SIG-M5 treated with dmso at 0.1 percent for 504 hours (cell line): ENCODE results near the gene APOBEC3F.
"Not testable (repeated sequence)": the region's sequence is repeated elsewhere in the genome, so short reads cannot be mapped to it uniquely, and the experiment has no call there.

Experiments
- DNase-seq: peaks from one replicate; lab custom pipeline; 2025; ENCODE audit not compliant: unreplicated experiment; lab: John Stamatoyannopoulos, UW

APOBEC3F gene

DNA sequence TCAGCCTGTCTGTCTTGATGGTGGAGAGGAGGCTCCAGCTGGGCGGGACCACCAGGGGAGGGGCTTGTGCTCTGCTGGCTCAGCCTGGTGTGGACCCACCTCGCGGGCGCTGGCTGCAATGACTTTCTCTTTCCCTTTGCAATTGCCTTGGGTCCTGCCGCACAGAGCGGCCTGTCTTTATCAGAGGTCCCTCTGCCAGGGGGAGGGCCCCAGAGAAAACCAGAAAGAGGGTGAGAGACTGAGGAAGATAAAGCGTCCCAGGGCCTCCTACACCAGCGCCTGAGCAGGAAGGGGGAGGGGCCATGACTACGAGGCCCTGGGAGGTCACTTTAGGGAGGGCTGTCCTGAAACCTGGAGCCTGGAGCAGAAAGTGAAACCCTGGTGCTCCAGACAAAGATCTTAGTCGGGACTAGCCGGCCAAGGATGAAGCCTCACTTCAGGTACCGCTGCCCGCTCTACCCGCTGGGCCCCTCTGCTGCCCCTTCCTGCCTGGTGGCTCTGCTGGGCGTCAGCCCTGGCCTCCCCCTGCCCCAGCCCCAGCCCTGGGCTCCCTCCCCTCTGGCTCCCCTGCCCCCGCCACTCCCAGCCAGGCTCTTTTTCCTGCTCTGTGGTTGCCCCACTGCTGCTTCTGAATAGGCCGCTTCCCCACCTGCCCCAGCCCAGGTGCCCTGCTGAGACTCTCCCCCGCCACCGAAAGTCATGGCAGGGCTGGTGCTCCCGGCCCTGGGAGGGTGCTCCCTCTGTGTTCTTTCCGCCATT lies at the start of gene APOBEC3F:
Gene APOBEC3F, plus strand, starts transcription at position 327 of the 759 bp plus-strand sequence. Its CDS starts 97 bp downstream, at position 424.
- not testable (repeated sequence) for DNase-seq

DNA sequence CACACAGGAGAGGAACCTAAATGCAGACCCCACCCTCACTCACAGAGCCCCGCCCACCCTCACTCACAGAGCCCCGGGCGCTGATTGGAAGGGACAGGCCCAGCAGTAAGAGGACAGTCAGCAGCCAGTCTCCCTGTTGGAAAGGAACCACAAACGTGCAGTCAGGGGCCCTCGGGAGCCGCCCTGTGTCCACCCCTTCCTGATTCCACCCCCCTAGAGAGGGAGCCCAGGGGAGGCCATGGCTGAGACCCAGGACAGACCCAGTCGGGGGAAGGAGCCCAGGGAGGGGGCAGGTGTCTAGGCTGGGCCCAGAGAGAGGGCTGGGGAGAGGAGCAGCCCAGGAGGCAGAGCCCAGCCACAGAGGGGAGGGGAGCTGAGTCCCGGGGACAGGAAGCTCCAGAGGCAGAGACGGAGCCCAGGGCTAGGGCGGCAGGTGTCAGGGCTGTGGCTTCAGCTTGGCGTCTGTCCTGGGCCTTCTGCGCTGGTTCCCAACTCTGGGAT lies 47.7 kb upstream of the APOBEC3F start:
- not testable (repeated sequence) for DNase-seq

DNA sequence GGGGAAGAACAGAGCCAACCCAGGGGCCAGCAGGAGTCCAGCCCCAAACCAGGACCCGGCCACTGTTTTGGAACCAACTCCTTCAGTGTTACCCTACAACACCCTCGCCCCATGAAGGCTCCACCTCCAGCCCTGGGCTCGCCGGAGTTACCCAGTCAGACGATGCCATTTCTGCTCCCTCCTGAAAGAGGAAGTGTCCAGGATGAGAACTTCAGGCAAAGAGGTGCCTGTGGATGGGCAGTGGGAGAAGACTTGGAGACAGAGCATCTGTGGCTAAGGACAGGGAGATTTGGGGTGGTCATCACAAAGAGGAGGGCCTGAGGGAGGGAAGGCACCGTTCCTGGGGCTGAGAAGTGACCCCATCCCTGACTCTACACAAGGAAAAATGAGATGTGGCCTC lies 44.6 kb upstream of the APOBEC3F start:
- DNase-seq = no peak

DNA sequence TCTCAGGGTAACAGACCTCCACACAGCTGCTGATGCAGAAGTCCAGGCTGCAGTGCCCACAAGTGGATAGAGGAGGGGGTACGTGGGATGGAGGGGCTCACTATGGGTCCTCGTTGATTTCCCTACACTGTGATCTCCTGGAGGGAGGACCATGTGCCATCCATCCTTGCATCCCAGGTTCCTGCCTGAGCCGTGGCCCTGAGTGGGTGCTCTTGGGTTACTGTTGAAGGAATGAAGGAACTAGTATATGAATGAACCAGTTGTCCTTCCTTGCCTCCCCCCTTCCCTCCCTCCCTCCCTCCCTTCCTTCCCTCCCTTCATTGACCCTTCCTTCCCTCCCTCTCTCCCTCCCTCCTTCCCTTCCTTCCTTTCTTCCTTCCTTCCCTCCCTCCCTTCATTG lies 43.1 kb upstream of the APOBEC3F start:
- no peak for DNase-seq

DNA sequence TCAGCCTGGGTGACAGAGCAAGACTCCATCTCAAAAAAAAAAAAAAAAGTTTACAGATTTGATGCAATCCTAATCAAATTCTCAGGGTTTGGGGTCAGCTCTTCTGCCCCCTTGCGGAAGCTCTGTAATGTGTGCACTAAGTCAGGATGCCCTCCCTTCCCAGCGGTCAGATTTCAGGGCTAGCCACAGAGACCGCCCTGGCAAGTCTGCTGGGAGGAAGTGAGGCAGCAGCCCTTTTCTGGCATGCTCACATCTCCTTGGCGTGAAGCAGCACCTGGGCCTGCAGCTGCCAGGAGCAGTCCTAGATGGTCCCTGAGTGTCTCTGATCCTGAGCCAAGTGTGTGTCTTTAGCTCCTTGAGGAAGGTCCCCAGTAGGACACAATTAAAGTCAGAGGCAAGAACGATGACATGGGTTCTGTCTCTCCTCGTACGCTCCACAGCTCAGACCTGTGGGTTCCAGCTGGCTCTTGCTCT lies 37.5 kb upstream of the APOBEC3F start:
- peak; percentile 75 for DNase-seq

DNA sequence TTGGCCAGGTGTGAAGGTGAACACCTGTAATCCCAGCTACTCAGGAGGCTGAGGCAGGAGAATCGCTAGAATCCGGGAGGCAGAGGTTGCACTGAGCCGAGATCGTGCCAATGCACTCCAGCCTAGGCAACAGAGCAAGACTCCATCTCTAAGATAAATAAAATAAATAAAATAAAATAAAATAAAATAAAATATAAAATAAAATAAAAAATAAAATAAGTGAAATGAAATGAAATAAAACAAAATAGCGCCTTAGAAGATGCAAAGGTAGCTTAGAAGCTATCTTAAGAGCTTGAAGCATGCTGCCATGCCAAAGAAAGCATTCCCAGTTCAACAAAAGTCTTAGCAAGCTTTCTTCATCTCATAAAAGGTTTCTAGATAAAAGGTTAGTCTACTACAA lies 33.5 kb upstream of the APOBEC3F start:
- no peak for DNase-seq

DNA sequence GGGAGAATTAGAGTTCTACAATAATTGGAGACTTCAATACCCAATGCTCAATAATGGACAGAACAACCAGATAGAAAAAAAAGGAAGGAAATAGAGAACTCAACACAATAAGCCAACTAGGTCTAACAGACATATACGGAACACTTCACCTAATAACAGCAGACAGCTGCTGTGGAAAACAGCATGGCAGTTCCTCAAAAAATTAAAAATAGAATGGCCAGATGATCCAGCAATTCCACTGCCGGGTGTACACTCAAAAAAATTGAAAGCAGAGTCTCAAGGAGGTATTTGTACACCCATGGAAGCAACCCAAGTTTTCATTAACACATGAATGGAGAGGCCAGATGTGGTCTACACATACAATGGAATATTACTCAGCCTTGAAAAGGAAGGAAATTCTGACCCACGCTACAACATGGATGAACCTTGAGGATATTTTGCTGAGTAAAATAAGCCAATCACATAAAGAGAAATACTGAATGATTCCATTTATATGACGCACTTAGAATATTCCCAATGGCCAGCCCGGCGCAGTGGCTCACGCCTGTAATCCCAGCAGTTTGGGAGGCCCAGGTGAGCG lies 32.3 kb upstream of the APOBEC3F start:
- not testable (repeated sequence) for DNase-seq

DNA sequence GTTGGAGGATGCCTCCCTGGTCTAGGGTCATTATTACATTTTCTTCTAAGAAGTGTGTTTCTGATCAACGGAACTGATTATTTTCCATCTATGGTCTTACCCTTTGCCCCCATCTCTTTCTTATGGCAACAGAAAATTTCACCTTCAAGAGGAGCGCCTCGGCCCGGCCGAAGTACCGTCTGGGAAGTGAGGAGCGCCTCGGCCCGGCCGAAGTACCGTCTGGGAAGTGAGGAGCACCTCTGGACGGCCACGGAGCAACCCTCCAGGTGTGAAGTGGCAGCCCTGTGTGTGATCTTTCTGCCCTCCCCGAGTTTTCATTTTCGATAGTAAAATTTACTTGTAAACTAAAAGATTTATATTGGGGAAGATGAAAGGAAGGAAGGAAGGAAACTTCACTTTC lies 29.7 kb upstream of the APOBEC3F start:
- DNase-seq = no peak

DNA sequence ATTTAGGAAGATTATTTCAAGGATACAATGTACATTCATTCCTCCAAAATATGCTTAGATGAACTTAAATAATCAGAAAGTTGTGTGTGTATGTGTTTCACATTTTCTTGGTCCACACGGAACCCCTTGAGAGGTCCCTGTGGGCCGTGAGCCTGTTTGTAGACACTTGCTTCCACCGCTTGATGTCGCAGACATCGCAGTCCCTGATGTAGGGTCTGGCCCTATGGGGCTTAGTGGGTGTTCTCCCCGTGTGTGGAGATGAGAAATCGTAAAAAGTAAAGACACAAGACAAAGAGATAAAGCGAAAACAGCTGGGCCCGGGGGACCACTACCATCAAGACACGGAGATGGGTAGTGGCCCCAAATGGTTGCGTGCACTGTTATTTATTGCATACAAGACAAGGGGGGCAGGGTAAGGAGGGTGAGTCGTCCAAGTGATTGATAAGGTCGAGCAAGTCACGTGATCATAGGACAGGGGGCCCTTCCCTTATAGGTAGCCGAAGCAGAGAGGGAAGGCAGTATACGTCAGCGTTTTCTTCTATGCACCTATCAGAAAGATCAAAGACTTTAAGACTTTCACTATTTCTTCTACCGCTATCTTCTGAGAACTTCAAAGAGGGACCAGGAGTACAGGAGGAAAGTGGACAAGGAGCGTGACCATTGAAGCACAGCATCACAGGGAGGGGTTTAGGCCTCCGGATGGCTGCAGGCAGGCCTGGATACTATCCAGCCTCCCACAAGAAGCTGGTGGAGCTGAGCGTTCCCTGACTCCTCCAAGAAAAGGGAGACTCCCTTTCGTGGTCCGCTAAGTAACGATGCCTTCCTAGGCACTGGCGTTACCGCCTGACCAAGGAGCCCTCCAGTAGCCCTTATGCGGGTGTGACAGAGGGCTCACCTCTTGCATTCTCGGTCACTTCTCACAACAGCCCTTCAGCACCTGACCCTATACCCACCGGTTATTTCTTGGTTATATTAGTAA lies 27.8 kb upstream of the APOBEC3F start:
- no peak for DNase-seq

DNA sequence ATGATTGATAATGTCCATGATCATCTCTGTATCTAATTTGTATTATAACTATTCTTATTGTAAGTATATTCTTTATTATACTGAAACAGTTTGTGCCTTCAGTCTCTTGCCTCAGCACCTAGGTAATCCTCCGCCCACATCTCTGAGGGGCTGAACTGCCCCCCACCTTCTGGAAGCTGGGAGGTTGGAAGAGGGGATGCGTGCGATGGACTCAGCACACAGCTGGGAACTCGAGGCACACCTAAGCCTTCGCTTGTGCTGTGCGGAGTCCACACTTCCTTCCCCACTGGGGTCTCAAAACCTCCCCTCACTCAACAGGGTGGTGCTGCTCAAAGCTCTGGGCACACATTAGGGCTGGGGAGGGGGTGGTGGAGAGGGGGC lies 27.1 kb upstream of the APOBEC3F start:
- not testable (repeated sequence) for DNase-seq

DNA sequence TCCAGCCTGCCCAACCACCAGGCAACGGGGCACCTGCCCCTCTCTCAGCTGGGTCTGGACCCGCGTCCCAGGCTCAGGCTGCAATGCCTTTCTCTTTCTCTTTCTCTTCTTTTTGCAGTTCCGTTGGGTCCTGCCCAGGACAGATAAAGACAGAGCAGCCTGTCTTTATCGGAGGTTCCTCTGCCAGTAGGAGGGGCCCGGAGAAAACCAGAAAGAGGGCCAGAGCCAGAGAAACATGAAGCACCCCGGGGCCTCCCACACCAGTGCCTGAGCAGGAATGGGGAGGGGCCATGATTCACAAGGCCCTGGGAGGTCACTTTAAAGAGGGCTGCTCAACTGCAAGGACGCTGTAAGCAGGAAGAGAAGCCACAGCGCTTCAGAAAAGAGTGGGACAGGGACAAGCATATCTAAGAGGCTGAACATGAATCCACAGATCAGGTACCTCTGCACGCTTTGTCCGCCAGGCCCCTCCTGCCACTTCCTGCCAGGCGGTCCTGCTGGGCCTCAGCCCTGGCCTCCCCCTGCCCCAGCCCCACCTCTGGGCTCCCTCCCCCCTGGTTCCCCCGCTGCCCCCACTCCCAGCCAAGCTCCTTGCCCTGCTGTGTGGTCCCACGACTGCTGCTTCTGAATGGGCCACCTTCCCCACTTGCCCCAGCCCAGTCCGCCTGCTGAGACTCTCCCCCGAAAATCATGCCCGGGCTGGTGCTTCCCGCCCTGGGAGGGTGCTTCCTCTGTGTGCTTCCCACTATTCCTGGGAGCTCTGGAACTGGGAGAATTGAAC lies 26.5 kb upstream of the APOBEC3F start, which contains the start of gene APOBEC3C:
Gene APOBEC3C, plus strand, starts transcription at position 316 of the 781 bp plus-strand sequence. Its CDS starts 106 bp downstream, at position 422.
- DNase-seq = peak; percentile 78

DNA sequence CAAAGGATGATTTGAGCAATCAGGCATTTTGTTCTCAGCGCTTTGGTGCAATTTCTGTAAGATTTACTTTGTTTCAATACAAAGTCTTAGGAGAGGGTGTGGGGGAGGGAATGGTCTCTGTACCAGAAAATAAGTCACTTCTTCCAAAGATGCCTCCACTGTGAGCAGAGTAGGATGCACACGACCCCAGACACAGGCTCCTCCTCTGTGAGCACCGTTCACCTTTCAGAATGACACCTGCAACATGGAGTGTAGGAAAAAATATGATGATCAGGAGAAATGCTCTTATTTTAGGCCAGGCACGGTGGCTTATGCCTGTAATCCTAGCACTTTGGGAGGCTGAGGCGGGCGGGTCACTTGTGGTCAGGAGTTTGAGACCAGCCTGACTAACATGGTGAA lies 25.9 kb upstream of the APOBEC3F start:
- not testable (repeated sequence) for DNase-seq

DNA sequence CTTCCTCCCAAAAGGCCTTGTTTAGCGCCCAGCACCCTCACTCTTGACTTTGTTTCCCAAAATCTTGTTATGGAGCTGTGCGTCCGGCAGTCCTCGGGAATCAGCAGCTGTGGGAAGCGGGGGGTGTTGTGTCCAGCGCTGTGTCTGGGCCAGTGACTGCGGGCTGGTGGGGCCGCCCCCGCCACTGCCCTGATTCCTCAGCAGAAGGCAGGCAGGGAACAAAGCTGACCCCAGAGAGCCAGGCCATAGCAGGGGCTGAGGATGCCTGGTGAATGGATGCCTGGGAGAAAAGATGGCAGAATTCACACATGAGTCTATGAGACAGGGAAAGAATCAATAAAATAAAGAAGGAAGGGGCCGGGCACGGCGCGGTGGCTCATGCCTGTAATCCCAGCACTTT lies 24.1 kb upstream of the APOBEC3F start:
- DNase-seq = no peak

DNA sequence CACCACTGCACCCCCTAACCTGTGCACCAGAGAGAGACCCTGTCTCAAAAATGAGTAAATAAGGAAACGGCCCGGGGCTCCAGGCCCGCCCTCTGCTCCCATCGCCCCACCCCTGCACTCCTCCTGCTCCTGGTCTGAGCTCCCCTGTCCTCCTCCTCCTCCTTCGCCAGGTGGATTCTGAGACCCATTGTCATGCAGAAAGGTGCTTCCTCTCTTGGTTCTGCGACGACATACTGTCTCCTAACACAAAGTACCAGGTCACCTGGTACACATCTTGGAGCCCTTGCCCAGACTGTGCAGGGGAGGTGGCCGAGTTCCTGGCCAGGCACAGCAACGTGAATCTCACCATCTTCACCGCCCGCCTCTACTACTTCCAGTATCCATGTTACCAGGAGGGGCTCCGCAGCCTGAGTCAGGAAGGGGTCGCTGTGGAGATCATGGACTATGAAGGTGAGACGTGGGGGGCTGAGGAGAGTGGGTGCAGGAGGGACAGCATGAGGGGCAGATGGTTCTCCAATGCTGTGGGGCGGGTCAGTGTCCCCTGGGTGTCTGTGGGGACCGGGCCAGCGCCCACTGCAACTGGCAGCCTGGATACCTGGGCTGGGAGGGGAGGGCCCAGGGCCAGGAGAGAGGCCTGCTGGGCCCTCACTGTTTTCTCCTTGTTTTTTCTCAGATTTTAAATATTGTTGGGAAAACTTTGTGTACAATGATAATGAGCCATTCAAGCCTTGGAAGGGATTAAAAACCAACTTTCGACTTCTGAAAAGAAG lies 22.9 kb upstream of the APOBEC3F start:
- DNase-seq = no peak

DNA sequence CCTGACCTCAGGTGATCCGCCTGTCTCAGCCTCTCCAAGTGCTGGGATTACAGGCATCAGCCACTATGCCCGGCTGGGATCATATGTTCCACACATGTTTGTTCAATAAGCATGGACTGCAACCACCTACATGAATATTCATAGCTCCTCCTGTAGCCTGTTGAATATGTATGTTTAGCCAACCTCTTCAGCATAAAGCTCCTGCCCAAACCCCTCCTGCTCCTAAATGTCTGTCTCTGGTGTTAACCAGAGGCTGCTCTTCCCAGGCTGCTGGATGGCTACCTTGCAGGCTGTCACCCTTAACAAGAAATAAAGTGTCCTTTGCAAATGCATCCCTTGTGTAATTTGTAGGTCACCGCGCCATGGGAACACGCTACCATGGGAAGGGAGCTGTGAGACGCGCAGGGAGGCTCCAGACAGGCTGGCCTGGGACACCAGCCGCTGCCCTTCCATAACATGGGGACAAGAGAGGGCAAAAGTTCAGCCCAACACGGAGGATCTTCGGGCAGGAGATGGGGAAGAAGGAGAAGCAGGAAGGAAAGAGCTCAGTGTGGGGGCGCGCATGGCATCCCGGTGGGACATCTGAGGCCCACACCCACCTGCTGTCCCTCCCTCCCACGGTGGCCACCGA lies 20.5 kb upstream of the APOBEC3F start:
- DNase-seq = not testable (repeated sequence)

DNA sequence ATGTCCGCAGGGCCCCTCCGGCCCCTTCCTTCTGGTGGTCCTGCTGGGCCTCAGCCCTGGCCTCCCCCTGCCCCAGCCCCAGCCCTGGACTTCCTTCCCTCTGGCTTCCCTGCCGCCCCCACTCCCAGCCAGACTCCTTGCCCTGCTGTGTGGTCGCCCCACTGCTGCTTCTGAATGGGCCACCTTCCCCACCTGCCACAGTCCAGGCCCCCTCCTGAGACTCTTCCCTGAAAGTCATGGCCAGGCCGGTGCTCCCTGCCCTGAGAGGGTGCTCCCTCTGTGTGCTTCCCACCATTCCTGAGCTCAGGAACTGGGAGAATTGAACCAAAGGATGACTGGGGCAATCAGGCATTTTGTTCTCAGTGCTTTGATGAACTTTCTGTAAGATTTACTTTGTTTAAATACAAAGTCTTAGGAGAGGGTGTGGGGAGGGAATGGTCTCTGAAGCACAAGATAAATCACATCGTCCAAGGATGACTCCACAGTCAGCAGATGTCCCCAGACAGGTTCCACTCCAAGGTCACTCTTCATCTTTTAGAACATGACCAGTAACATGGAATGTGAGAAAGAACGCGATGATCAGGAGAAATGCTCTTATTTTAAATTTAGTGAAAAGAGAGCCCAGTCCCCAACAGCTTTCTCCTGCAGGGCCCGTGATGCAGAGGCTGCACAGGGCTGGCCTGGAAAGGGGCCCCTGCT lies 19.0 kb upstream of the APOBEC3F start:
- DNase-seq = no peak

DNA sequence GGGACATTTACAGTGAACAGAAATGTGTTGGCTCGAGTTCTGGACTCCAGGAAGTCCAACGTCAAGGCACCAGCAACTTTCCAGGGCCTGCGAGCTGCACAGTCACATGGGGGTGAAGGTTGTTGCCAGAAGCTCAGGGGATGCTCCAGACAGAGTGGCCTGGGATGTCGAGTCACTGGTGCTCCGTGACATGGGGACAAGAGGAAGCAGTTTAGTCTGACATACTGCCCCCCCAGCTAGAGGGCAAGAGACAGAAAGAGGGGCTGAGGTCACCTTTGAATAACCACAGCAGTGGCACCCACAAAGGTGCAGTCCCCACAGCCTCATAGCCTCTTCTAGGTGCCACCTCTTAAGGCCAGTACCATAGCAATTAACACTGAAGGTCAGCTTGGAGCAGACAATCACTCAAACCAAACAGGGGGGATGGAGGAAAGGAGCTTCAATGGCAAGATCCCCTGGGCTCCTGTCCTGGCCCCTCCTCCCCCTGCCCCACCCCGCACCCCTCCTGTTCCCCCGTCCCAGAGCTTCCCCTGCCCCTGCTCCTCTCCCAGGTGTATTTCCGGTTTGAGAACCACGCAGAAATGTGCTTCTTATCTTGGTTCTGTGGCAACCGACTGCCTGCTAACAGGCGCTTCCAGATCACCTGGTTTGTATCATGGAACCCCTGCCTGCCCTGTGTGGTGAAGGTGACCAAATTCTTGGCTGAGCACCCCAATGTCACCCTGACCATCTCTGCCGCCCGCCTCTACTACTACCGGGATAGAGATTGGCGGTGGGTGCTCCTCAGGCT lies 15.9 kb upstream of the APOBEC3F start:
- DNase-seq = no peak
